Body of pancreas (tissue), 4 donors: ENCODE data around the gene DEFB113. TPM values are rescaled to one million over a fixed set of nuclear protein-coding genes. Genes with fewer than 3 reads are reported as not detected.

Experiments used
- ATAC-seq: fragments of 150-250 bp; one replicate; pipeline ENCODE4 v1.9.1; 2016
- DNase-seq, 4 donors: peaks; one replicate each; pipeline ENCODE4 v3.0.0-alpha.2; 2019
- H3K27ac ChIP-seq, 4 donors: fragments of 200-600 bp; sonication (generic); 1 replicate in 3 of 4; 2 replicates in 1 of 4; pipeline versions ENCODE4 v1.5.1 to v1.6.1; 2016 to 2019; ENCODE audit warnings: mild to moderate bottlenecking in 1 of 4, mixed read lengths in 1 of 4, moderate library complexity in 1 of 4
- H3K27me3 ChIP-seq, 2 donors: fragments of 200-600 bp; sonication (generic); one replicate each; pipeline ENCODE4 v1.6.0; 2016; ENCODE audit warnings: mild to moderate bottlenecking in 1 of 2
- H3K36me3 ChIP-seq, 2 donors: fragments of 200-600 bp; sonication (generic); replicated peaks in 1 of 2; 2 replicates each; pipeline ENCODE4 v1.5.1; 2016; ENCODE audit warnings: low read depth in 2 of 2; ENCODE audit not compliant: insufficient read depth in 1 of 2
- H3K4me1 ChIP-seq: fragments of 200-600 bp; sonication (generic); one replicate; pipeline ENCODE4 v1.6.0; 2016
- H3K4me3 ChIP-seq, 2 donors: fragments of 200-600 bp; sonication (generic); 1 replicate in 1 of 2; 2 replicates in 1 of 2; pipeline ENCODE4 v1.5.1; 2016 to 2019
- H3K9me3 ChIP-seq, 3 donors: fragments of 200-600 bp; sonication (generic); 1 replicate in 2 of 3; 2 replicates in 1 of 3; pipeline ENCODE4 v1.5.1; 2016
- CTCF ChIP-seq, 7 experiments: fragments of 450-650 bp in 4 of 7; fragments of 200-600 bp in 3 of 7; sonication (generic) in 3 of 7; IDR thresholded peaks; one replicate each; pipeline ENCODE4 v1.5.1; 2016 to 2019; ENCODE audit warnings: antibody characterized with exemption in 7 of 7
- POLR2A ChIP-seq, 3 donors: fragments of 450-650 bp; IDR thresholded peaks; one replicate each; pipeline ENCODE4 v1.6.1; 2016; ENCODE audit warnings: antibody characterized with exemption in 3 of 3, mild to moderate bottlenecking in 2 of 3
- WGBS, 2 donors: methylation state at CpG; one replicate each; pipeline ENCODE4 v1.1.5; 2017; 5-methylcytosine and 5-hydroxymethylcytosine counted together
- intact Hi-C: fragments of 100-400 bp; cut with DNase I; formaldehyde crosslinking; loops from one replicate; pipeline ENCODE4 v1.15.1; 2023
- total RNA-seq, 2 donors: library from RNA; depleted of rRNA; stranded (reverse); fragments of >200 nt; gene quantifications; one replicate each; pipeline ENCODE4 v1.1.0, GENCODE V29; 2016

The DEFB113 gene
- total RNA-seq, 2 donors from 2014 or later: not detected

GRCh38 chr6:49935387-49935786 lies 34.0 kb downstream of the DEFB113 start:
- DNase-seq (no peak), ATAC-seq (no peak)
- Histone ChIP-seq H3K4me3 (no peak overlapping the region), H3K36me3 (no peaks in the 10 kb centered on the region), H3K27ac (no peak overlapping the region), H3K4me1 (peaks cover 5% of the 10 kb centered on the region), H3K27me3 (no peaks in the 10 kb centered on the region), H3K9me3 (no peaks in the 10 kb centered on the region)
- 54% methylated on average over 3 of the region's 3 CpGs for WGBS, 2 donors
- intact Hi-C loops: no loop called here
- TF ChIP-seq CTCF (IDR thresholded peaks at IDR 0.05): no peak
- TF ChIP-seq POLR2A (IDR thresholded peaks at IDR 0.05): no peak

GRCh38 chr6:49934770-49935169 lies 34.7 kb downstream of the DEFB113 start:
- Histone ChIP-seq H3K27me3 (no peaks in the 10 kb centered on the region), H3K36me3 (no peaks in the 10 kb centered on the region), H3K9me3 (no peaks in the 10 kb centered on the region), H3K4me3 (no peak overlapping the region), H3K27ac (no peak overlapping the region), H3K4me1 (peaks cover under 1% of the 10 kb centered on the region)
- no peak for TF ChIP-seq CTCF (IDR thresholded peaks at IDR 0.05)
- TF ChIP-seq POLR2A (IDR thresholded peaks at IDR 0.05): no peak
- WGBS, 2 donors: 25 to 29% methylated on average over 1 of the region's 1 CpG
- DNase-seq (no peak), ATAC-seq (no peak)
- intact Hi-C loops: no loop called here

- DNase-seq: no peak
- intact Hi-C loops: no loop called here
- 71 to 84% methylated on average over 6 to 18 of the region's 21 CpGs for WGBS, 2 donors
- no peak overlapping the region for H3K27ac ChIP-seq
- H3K4me3 ChIP-seq: no peak overlapping the region
- H3K4me1 ChIP-seq: no peaks in the 10 kb centered on the region
- no peaks in the 10 kb centered on the region for H3K36me3 ChIP-seq
- no peaks in the 10 kb centered on the region for H3K27me3 ChIP-seq
- TF ChIP-seq CTCF (IDR thresholded peaks at IDR 0.05) (no peak), POLR2A (IDR thresholded peaks at IDR 0.05) (no peak)
- no peaks in the 10 kb centered on the region for H3K9me3 ChIP-seq
- ATAC-seq: no peak
Measured at GRCh38 chr6:49933526-49933925, 35.9 kb downstream of the DEFB113 start.

GRCh38 chr6:49929340-49929739 lies 40.1 kb downstream of the DEFB113 start:
- TF ChIP-seq CTCF (IDR thresholded peaks at IDR 0.05) (no peak), POLR2A (IDR thresholded peaks at IDR 0.05) (no peak)
- H3K36me3 ChIP-seq: no peaks in the 10 kb centered on the region
- no peaks in the 10 kb centered on the region for H3K4me1 ChIP-seq
- H3K27me3 ChIP-seq: no peaks in the 10 kb centered on the region
- intact Hi-C loops: no loop called here
- no peak overlapping the region for H3K27ac ChIP-seq
- H3K9me3 ChIP-seq: no peaks in the 10 kb centered on the region
- ATAC-seq: no peak
- no peak for DNase-seq
- no peak overlapping the region for H3K4me3 ChIP-seq

GRCh38 chr6:49923826-49924225 lies 45.6 kb downstream of the DEFB113 start:
- TF ChIP-seq CTCF (IDR thresholded peaks at IDR 0.05) (no peak), POLR2A (IDR thresholded peaks at IDR 0.05) (no peak)
- ATAC-seq (no peak), DNase-seq (no peak)
- Histone ChIP-seq H3K9me3 (no peaks in the 10 kb centered on the region), H3K4me1 (no peaks in the 10 kb centered on the region), H3K4me3 (no peak overlapping the region), H3K27me3 (no peaks in the 10 kb centered on the region), H3K27ac (no peak overlapping the region), H3K36me3 (no peaks in the 10 kb centered on the region)
- intact Hi-C loops: no loop called here
- 45 to 52% methylated on average over 3 of the region's 3 CpGs for WGBS, 2 donors
